Upper lobe of right lung (tissue), 1 donor: ENCODE data around the gene ICAM3. TPM values are rescaled to one million over a fixed set of nuclear protein-coding genes. Genes with fewer than 3 reads are reported as not detected.
A peak's percentile ranks its signal among the peaks of the same experiment; 100 is the strongest.

Source experiments
- ATAC-seq: fragments of 200-7000 bp; cut with Tn5 transposase; one replicate; pipeline ENCODE4 v1.9.1; 2020; ENCODE audit warnings: mild to moderate bottlenecking, moderate library complexity
- DNase-seq: peaks from one replicate; pipeline ENCODE4 v3.0.0-alpha.2; 2020
- H3K27ac ChIP-seq: fragments of 200-600 bp; one replicate; pipeline ENCODE4 v1.8.0; 2022
- H3K27me3 ChIP-seq: fragments of 200-600 bp; one replicate; pipeline ENCODE4 v1.8.0; 2022; ENCODE audit warnings: mild to moderate bottlenecking
- H3K36me3 ChIP-seq: fragments of 200-600 bp; one replicate; pipeline ENCODE4 v1.8.0; 2022
- H3K4me1 ChIP-seq: fragments of 200-600 bp; one replicate; pipeline ENCODE4 v1.8.0; 2022
- H3K4me3 ChIP-seq: fragments of 200-600 bp; one replicate; pipeline ENCODE4 v1.8.0; 2022; ENCODE audit warnings: mild to moderate bottlenecking
- H3K9me3 ChIP-seq: fragments of 200-600 bp; one replicate; pipeline ENCODE4 v1.8.0; 2022
- intact Hi-C: fragments of 100-400 bp; cut with DNase I; formaldehyde crosslinking; loops from one replicate; pipeline ENCODE4 v1.11.0; 2022
- total RNA-seq: library from RNA; stranded (reverse); fragmentation: NEBNext Ultra II Directional; extraction: Animal tissue kit (Norgen Biotek cat#: 25700); gene quantifications from one replicate; pipeline ENCODE4 v1.2.1, GENCODE V29; 2021
- TF ChIP-seq, protein P1 (sequence below): fragments of 200-600 bp; IDR thresholded peaks from one replicate; pipeline ENCODE4 v1.8.0; 2022; ENCODE audit warnings: antibody characterized with exemption
- donor health status: DM: no; HTN: yes; CAD: no; lungs with severe emphysema.

Gene ICAM3
- total RNA-seq, 1 donor from 2014 or later, result 23.8 TPM

DNA sequence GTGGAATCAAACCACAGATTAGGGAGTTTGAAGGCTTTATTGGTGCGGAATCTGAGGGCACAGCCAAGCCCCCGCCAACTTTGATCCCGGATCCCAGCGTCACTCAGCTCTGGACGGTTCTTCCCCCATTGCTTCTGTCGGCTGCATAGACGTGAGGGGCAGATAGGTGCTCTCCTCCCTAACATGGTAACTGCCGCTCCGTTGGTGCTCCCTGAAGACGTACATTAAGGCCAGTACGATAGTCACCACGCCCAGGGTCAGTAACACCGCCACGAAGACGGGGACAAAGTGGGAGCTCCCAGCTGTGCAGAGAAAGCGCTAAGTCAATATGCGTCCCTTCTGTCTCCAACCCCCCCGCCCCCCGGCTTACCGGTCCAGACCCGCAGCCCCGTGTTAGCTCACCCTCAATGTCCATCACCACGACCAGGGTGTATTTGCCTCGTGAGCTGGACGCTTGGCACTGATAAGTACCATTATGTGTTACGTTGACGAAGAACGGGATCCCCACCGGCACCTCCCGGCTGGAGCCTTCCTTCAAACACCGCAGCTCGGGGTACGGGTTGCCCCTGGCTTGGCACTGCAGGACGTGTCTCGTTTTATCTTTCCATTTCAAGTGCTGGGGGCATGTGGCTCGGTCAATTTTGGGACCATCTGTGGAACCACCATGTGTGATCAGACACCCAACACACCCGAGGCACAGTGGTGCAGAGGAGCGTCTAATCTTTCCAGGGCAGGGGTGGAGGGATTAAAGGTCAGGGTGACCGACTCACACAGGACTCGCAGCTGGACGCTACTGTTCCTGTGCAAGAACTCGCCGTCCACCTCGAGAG lies 5.5 kb downstream of the ICAM3 start:
- H3K36me3 ChIP-seq, result peaks cover 15% of the 10 kb centered on the region
- DNase-seq, result no peak
- H3K4me1 ChIP-seq, result peaks cover 13% of the 10 kb centered on the region
- H3K27me3 ChIP-seq, result no peaks in the 10 kb centered on the region
- intact Hi-C loops, result no loop called here
- peak overlapping the region; percentile 86 for H3K27ac ChIP-seq
- H3K9me3 ChIP-seq, result no peaks in the 10 kb centered on the region
- TF ChIP-seq, protein P1, sequence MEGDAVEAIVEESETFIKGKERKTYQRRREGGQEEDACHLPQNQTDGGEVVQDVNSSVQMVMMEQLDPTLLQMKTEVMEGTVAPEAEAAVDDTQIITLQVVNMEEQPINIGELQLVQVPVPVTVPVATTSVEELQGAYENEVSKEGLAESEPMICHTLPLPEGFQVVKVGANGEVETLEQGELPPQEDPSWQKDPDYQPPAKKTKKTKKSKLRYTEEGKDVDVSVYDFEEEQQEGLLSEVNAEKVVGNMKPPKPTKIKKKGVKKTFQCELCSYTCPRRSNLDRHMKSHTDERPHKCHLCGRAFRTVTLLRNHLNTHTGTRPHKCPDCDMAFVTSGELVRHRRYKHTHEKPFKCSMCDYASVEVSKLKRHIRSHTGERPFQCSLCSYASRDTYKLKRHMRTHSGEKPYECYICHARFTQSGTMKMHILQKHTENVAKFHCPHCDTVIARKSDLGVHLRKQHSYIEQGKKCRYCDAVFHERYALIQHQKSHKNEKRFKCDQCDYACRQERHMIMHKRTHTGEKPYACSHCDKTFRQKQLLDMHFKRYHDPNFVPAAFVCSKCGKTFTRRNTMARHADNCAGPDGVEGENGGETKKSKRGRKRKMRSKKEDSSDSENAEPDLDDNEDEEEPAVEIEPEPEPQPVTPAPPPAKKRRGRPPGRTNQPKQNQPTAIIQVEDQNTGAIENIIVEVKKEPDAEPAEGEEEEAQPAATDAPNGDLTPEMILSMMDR, result no peak
- no peak for ATAC-seq
- H3K4me3 ChIP-seq, result peak overlapping the region; percentile 74

DNA sequence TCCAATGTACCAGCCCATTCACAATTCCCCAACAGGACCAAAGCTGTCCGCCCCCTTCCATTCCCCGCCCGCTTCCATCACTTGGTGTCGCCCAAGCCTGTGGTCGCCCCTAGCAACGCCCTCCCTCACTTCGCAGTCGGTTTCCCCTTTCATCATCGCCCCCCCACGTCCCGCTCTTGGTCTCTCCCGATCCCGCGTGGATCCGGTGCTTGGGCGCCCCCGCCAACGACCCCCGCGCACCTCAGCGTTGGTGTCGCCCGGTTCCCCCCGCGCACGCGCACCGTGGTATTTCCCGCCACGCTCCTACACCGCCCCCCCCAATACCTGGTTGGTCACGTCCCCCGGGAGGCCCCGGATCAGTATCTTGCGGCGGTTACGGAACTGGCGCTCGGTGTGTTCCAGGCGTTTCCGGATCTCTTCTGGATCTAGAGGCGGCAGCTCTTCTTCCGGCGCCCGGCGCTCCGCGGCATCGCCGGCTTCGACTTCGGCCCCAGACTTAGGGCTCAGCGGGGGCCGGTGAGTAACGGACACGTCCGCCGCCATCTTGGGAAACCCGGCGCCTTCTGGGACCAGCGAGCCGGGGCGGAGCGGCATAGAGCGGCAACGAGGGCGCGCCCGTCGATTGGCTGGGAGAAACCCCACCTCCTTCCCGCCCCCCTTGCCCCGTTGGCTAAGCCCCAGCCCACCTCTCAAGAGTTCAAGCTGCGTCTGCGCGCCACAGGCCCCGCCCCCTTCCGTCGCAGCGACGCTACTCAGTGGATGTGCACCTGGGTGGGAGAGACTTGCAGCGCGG lies 6.3 kb downstream of the ICAM3 start, which contains the start of gene RAVER1:
TSS of gene RAVER1 (minus strand) at position 565 of the 793 bp plus-strand sequence. CDS start at position 543, 22 bp downstream.
- Histone ChIP-seq H3K4me1 (peaks cover 13% of the 10 kb centered on the region), H3K27me3 (no peaks in the 10 kb centered on the region), H3K27ac (peak within 1 kb of the TSS; percentile 86), H3K36me3 (peaks cover 23% of the 10 kb centered on the region), H3K4me3 (peak within 1 kb of the TSS; percentile 74), H3K9me3 (no peaks in the 10 kb centered on the region)
- ATAC-seq (peak; percentile 94), DNase-seq (peak; percentile 99)
- TF ChIP-seq, protein P1, result no peak
- intact Hi-C loops, result no loop called here

DNA sequence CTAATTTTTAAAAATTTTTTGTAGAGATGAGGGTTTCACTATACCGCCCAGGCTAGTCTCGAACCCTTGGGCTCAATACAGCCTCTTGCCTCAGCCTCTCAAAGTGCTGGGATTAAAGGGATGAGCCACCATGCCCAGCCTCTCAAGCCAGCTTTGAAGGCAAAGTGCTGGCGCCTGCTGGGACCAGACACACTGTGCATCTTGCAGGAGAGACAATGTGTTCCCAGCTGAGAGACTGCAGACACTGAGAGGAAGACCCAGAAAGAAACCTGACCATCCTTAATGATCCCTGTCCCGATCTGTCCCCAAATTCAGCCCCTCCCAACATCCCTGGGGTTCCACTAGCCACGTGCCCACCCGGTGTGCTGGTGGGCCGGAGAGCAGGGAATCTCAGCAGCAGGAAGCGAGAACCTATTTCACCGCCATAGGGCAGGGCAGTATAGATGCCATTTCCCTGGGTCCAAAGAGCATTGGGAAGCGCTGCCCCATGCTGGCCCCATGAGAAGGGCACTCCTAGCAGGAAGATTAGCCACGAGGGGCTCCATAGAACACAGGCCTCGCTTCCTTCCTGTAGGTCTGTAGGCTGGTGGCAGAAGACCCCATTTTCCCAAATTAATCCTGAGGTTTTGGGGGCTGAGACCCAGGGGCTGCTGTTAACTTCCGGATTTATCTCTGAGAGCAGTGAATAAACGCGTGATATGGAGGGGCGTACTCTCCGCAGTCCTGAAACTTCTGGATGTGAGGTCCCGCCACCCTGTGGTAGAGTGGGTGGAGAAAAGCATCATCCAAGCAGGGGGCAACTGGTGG lies 7.1 kb downstream of the ICAM3 start:
- peaks cover 31% of the 10 kb centered on the region for H3K36me3 ChIP-seq
- H3K27ac ChIP-seq, result peak overlapping the region; percentile 86
- H3K9me3 ChIP-seq, result no peaks in the 10 kb centered on the region
- TF ChIP-seq, protein P1, result no peak
- intact Hi-C loops, result no loop called here
- H3K4me1 ChIP-seq, result peaks cover 13% of the 10 kb centered on the region
- H3K4me3 ChIP-seq, result peak overlapping the region; percentile 74
- no peaks in the 10 kb centered on the region for H3K27me3 ChIP-seq
- ATAC-seq, result no peak
- no peak for DNase-seq

GRCh38 chr19:10329555-10329954 lies 9.9 kb downstream of the ICAM3 start:
- no peak overlapping the region for H3K27ac ChIP-seq
- intact Hi-C loops, result no loop called here
- no peaks in the 10 kb centered on the region for H3K9me3 ChIP-seq
- H3K4me1 ChIP-seq, result peaks cover 13% of the 10 kb centered on the region
- no peak for ATAC-seq
- DNase-seq, result no peak
- H3K27me3 ChIP-seq, result no peaks in the 10 kb centered on the region
- peaks cover 59% of the 10 kb centered on the region for H3K36me3 ChIP-seq
- H3K4me3 ChIP-seq, result no peak overlapping the region
- TF ChIP-seq, protein P1, result no peak
